ENCODE measurements around the gene LPP.

LPP gene

DNA sequence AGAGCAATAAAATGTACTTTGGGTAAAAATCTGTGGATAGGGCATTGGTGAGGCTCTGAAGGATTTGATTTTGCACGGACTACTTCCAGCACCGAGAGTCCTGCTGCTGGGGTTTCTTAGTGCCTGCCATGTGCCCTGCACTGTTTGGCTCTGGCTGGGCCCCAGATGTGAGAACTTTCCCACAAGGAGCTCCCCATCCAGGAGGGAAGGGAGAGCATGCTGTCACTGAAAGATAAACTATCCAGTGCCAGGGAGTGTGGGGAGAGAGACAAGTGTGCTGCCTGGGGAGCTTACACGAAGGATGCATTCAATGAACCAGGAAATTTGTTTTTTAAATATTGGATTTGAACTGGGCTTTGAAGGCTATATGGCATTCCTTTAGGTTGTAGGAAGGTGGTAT lies 30.2 kb downstream of the LPP start:
- DNase-seq (ENCODE audit: low spot score), result no peak
- no peak overlapping the region for H3K27ac Mint-ChIP-seq
- H3K4me1 Mint-ChIP-seq (ENCODE audit: low read depth), result peaks cover 29% of the 10 kb centered on the region
- no peak overlapping the region for H3K4me3 Mint-ChIP-seq
- no peaks in the 10 kb centered on the region for H3K9me3 Mint-ChIP-seq
- H3K36me3 Mint-ChIP-seq (ENCODE audit: low read depth), result peaks cover 15% of the 10 kb centered on the region
- no peaks in the 10 kb centered on the region for H3K27me3 Mint-ChIP-seq (ENCODE audit: low read depth)

DNA sequence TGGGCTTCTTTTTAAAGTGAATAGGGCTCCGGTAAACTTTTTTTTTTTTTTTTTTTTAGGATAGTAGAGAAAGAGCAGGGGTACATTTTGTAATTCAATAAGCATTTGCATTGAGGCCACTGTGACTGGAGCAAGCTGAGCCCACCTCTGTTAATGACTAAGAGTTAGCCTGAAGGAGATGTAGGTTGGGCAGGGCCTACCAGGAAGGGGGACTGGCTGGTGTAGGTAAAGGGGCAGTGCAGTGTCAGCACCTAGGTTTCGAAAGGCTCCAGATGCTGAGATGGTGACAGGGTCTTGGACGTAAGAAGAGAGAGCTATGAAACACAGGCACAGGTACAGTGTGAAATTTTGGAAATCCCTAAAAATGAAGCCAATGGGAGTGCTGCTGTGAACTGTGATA lies 30.7 kb downstream of the LPP start:
- peaks cover 13% of the 10 kb centered on the region for H3K36me3 Mint-ChIP-seq (ENCODE audit: low read depth)
- no peaks in the 10 kb centered on the region for H3K27me3 Mint-ChIP-seq (ENCODE audit: low read depth)
- H3K27ac Mint-ChIP-seq, result no peak overlapping the region
- H3K9me3 Mint-ChIP-seq, result no peaks in the 10 kb centered on the region
- no peak overlapping the region for H3K4me3 Mint-ChIP-seq
- DNase-seq (ENCODE audit: low spot score), result no peak
- peaks cover 25% of the 10 kb centered on the region for H3K4me1 Mint-ChIP-seq (ENCODE audit: low read depth)

DNA sequence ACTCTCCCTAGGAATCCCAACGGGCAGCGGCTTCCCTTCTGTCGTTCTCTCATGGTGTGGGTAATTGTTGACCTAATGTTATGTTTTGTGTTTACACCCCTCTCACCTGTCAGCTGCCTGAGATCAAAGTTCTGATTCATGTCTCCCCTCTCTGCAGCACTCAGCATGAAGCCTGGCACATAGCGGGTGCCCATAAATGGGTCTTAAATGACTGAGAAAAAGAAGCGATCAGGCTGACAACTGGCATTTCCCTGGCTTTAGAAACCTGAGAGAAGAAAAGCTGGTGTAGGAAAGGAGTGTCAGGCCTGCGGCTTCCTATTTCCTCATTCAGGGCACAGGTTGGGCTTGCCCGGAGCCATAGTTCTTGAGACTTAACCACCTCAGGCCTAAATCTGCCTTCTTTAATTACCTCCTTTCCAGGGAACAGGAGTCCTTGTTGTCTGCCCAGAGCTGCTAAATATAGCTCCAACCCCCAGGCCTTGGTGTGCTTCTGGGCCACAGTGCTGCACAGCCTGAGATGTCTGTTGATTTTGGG lies 31.8 kb downstream of the LPP start:
- H3K4me3 Mint-ChIP-seq, result no peak overlapping the region
- peaks cover 26% of the 10 kb centered on the region for H3K4me1 Mint-ChIP-seq (ENCODE audit: low read depth)
- H3K27me3 Mint-ChIP-seq (ENCODE audit: low read depth), result no peaks in the 10 kb centered on the region
- H3K9me3 Mint-ChIP-seq, result no peaks in the 10 kb centered on the region
- peaks cover 14% of the 10 kb centered on the region for H3K36me3 Mint-ChIP-seq (ENCODE audit: low read depth)
- peak overlapping the region; percentile 3 for H3K27ac Mint-ChIP-seq
- DNase-seq (ENCODE audit: low spot score), result no peak

DNA sequence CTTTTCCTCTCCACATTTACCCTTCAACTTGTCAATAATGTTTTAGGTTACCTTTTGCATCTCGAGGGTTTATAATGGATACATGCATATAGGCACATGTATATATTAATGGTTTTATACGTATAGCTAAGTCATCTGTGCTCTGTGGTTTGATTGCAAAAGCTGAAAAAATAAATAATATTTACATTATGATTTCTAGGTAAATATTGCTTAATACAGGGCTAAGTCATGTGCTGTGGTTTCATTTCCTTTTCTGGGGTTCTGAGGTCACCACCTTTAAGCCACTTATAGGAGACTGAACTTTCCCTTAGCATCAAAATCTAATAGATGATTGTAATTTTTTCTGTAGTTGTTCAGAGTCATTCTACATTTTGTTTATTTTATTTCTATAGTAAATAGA lies 33.1 kb downstream of the LPP start:
- Mint-ChIP-seq H3K4me3 (no peak overlapping the region), H3K4me1 (ENCODE audit: low read depth) (peaks cover 26% of the 10 kb centered on the region), H3K27me3 (ENCODE audit: low read depth) (no peaks in the 10 kb centered on the region), H3K36me3 (ENCODE audit: low read depth) (peaks cover 15% of the 10 kb centered on the region), H3K27ac (no peak overlapping the region), H3K9me3 (no peaks in the 10 kb centered on the region)
- no peak for DNase-seq (ENCODE audit: low spot score)

DNA sequence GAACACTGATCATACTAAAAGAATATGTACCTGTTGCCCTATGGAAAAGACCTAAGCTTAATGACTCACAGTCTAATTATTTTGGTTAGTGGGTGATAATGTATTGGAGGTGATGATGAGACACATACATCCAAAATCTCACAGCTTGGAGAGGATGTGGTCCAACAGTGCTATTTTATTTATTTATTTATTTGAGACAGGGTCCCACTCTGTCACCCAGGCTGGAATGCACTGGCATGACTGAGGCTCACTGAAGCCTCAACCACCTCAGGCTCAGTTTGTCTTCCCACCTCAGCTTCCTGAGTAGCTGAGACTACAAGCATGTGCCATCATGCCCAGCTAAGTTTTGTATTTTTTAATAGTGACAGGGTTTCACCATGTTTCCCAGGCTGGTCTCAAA lies 35.0 kb downstream of the LPP start:
- no peaks in the 10 kb centered on the region for H3K9me3 Mint-ChIP-seq
- H3K27me3 Mint-ChIP-seq (ENCODE audit: low read depth), result no peaks in the 10 kb centered on the region
- DNase-seq (ENCODE audit: low spot score), result no peak
- H3K36me3 Mint-ChIP-seq (ENCODE audit: low read depth), result peaks cover 24% of the 10 kb centered on the region
- H3K27ac Mint-ChIP-seq, result no peak overlapping the region
- H3K4me3 Mint-ChIP-seq, result no peak overlapping the region
- peaks cover 27% of the 10 kb centered on the region for H3K4me1 Mint-ChIP-seq (ENCODE audit: low read depth)

DNA sequence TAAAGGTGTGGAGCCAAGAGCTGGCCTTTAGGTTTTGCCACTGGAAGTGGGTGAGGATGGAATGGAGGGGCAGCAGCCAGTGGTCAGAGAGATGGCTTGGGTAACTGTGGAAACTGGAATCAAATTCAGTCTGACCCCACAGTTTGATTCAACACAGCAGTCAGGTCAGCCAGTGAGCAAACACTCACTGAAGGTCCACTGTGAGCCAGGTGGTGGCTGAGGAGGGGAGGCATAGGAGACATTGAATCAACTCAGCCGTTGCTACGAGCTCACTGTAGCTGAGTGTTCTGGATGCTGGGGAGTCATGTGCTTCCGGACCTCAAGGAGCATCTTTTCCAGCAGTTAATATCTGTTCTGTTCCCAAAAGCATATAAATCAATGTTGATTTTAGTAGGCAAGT lies 37.5 kb downstream of the LPP start:
- Mint-ChIP-seq H3K27me3 (ENCODE audit: low read depth) (no peaks in the 10 kb centered on the region), H3K4me1 (ENCODE audit: low read depth) (peaks cover 24% of the 10 kb centered on the region), H3K9me3 (no peaks in the 10 kb centered on the region), H3K4me3 (no peak overlapping the region), H3K27ac (no peak overlapping the region), H3K36me3 (ENCODE audit: low read depth) (peaks cover 24% of the 10 kb centered on the region)
- DNase-seq (ENCODE audit: low spot score), result no peak

DNA sequence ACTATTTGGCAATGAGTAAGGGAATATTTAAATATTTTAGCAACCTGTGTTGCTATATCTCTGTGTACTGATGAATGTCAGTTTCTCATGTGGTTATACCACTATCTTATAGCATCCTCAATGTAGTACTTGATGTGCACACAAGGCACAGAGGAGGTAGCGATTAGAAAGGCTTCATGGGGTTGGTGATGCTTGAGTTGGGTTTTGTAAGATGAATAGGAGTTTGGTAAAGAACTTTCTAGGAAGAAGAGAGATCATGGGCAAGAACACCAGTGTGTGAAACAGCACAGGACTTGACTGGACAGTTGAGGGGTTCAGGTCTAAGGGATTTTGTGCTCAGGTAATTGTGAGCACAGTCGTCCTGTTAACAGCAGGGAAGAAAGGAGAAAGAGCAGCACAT lies 38.1 kb downstream of the LPP start:
- H3K36me3 Mint-ChIP-seq (ENCODE audit: low read depth), result peaks cover 26% of the 10 kb centered on the region
- no peaks in the 10 kb centered on the region for H3K27me3 Mint-ChIP-seq (ENCODE audit: low read depth)
- no peak overlapping the region for H3K4me3 Mint-ChIP-seq
- no peaks in the 10 kb centered on the region for H3K9me3 Mint-ChIP-seq
- no peak overlapping the region for H3K27ac Mint-ChIP-seq
- no peak for DNase-seq (ENCODE audit: low spot score)
- H3K4me1 Mint-ChIP-seq (ENCODE audit: low read depth), result peaks cover 26% of the 10 kb centered on the region

DNA sequence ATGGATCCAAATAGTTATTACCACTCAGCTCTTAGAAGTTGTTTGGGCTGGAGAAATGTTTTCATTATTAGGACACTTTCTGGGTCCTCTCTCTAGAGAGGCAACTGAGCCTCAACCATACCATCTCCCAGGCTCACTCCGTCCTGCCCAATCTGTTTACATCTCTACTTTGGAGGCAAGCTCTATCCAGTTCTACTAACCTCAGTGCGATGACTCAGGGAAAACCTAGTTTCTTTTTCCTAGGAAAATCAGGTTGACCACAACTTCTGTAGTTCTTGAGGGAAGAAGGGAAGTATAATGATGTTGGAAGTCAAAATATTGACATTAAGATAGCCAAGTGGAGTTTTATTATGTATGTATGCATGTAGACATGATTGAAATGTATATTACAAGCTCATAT lies 40.4 kb downstream of the LPP start:
- DNase-seq (ENCODE audit: low spot score), result no peak
- no peak overlapping the region for H3K4me3 Mint-ChIP-seq
- peaks cover 27% of the 10 kb centered on the region for H3K4me1 Mint-ChIP-seq (ENCODE audit: low read depth)
- H3K9me3 Mint-ChIP-seq, result no peaks in the 10 kb centered on the region
- no peak overlapping the region for H3K27ac Mint-ChIP-seq
- no peaks in the 10 kb centered on the region for H3K27me3 Mint-ChIP-seq (ENCODE audit: low read depth)
- H3K36me3 Mint-ChIP-seq (ENCODE audit: low read depth), result peaks cover 29% of the 10 kb centered on the region

DNA sequence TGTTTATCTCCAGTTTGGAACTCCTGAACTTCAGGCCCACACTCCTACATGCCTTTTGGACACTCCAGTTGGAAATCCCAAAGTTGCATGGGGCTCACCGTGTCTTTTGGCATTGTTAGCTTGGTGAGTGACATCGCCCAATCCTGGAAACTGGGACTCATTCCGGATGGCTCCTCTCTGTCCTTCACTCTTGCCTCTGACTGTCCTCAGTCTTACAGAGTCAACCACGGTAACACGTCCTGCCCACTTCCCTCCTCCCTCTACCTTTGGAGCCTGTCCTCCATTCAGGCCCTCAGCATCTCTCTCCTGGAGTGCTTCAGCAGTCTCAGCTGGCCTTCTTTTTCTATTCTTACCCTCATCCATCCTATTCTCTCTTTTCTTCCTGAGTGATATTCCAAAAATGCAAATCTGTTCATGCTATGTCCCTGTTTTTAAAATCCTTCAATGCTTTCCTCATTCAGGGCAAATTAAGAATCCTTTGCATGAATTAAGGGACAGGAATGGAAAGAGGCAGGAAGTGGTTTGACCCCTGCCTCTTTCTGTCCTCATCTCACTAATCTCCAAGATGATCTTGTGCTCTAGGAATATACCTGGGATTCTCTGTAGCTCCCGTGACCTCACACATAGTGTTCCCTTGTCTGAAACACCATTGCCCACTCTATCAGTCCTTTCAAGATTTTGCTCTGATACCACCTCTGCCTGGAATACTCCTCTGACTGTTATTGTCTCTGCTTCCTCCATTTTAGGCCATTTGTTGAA lies 42.5 kb downstream of the LPP start:
- no peak for DNase-seq (ENCODE audit: low spot score)
- Mint-ChIP-seq H3K9me3 (no peaks in the 10 kb centered on the region), H3K27me3 (ENCODE audit: low read depth) (no peaks in the 10 kb centered on the region), H3K27ac (no peak overlapping the region), H3K4me3 (no peak overlapping the region), H3K4me1 (ENCODE audit: low read depth) (peaks cover 19% of the 10 kb centered on the region), H3K36me3 (ENCODE audit: low read depth) (peaks cover 20% of the 10 kb centered on the region)

DNA sequence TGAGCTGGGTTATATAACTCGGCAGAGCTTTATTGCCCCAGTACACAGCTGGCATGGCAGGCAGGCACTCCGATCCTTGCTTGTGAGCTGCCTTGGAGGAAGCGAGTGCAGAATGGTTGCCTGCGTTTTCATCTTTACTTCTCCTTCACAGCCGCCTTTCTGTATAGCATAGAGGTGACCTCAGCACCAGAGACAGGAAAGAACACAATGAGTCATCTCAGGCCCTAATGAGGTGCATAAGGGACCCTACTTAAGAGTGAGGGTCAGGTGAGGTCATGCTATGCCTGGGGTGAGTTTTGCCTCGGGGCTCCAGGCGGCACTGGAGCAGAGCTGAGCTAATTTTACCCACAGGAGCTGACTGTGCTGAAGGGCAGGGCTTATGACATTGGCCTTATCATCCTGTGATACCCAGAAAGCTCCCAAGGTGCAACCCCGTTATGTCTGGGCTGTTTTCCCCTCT lies 43.5 kb downstream of the LPP start:
- Mint-ChIP-seq H3K9me3 (no peaks in the 10 kb centered on the region), H3K4me1 (ENCODE audit: low read depth) (peaks cover 26% of the 10 kb centered on the region), H3K27ac (no peak overlapping the region), H3K4me3 (no peak overlapping the region), H3K36me3 (ENCODE audit: low read depth) (peaks cover 17% of the 10 kb centered on the region), H3K27me3 (ENCODE audit: low read depth) (no peaks in the 10 kb centered on the region)
- DNase-seq (ENCODE audit: low spot score), result no peak

DNA sequence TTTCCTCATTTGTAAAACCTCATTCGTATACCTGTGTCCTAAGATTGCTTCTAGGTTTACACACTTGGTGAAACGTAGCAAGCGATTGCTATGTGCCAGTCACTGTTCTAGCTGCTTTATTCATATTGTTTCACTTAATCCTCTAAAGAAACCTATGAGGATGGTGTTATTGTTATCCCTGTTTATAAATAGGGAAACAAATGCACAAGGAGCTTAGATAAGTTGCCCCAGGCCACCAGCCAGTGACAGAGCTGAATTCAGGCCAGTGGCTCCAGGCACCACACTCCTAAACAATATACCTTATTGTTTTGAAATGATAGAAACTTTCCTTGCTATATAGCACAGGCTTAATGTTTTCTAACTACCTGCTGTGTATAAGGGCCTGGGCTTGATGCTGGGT lies 44.0 kb downstream of the LPP start:
- Mint-ChIP-seq H3K4me1 (ENCODE audit: low read depth) (peaks cover 30% of the 10 kb centered on the region), H3K36me3 (ENCODE audit: low read depth) (peaks cover 12% of the 10 kb centered on the region), H3K9me3 (no peaks in the 10 kb centered on the region), H3K27me3 (ENCODE audit: low read depth) (no peaks in the 10 kb centered on the region), H3K27ac (no peak overlapping the region), H3K4me3 (no peak overlapping the region)
- DNase-seq (ENCODE audit: low spot score), result no peak

DNA sequence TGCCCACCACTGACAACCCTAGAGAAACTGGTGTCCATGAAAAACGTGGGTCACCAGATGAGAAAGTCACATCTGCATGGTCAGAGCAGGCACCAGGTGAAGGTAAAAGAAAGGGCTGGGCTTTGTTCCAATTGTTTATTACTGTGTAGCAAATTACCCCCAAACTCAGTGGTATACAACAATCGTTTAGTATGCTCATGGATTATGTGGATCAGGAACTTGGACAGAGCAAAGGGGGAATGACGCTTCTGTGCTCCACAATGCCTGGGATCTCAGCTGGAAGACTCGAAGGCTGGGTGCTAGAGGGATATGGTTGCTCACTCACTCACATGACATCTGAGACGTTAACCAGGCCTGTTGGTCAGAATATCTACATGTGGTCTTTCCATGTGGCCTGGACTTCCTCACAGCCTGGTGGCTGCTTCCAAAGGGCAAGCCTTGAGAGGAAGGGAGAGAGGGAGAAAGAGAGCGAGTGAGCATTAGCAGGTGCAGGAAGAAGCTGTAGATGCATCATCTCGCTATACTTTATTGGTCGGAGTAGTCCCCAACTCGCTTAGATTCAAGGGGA lies 44.9 kb downstream of the LPP start:
- H3K27ac Mint-ChIP-seq, result no peak overlapping the region

DNA sequence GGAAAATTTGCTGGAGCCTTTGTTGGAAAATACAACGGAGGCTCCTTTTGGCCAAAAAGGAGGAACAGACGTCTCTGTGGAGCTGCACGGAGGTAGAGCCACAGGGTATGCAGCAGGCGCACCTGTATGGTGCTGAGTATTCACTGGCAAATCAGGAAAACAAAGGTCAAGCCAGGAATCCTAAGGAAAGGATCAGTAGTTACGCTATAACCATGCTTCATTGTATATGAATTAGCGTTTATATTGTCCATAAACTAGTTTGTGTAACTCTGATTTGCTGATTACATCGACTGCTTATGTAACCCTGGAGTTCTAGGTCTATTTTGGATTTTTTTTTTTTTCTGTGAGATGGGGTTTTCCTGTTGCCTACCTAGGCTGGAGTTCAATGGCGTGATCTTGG lies 45.4 kb downstream of the LPP start:
- no peak for DNase-seq (ENCODE audit: low spot score)
- Mint-ChIP-seq H3K4me3 (no peak overlapping the region), H3K4me1 (ENCODE audit: low read depth) (peaks cover 23% of the 10 kb centered on the region), H3K27me3 (ENCODE audit: low read depth) (no peaks in the 10 kb centered on the region), H3K27ac (no peak overlapping the region), H3K9me3 (no peaks in the 10 kb centered on the region), H3K36me3 (ENCODE audit: low read depth) (peaks cover 10% of the 10 kb centered on the region)

More for the DNA sequence above, 44.9 kb downstream of the LPP start:
- DNase-seq (ENCODE audit: low spot score), result no peak
- H3K27me3 Mint-ChIP-seq (ENCODE audit: low read depth), result no peaks in the 10 kb centered on the region
- H3K36me3 Mint-ChIP-seq (ENCODE audit: low read depth), result peaks cover 10% of the 10 kb centered on the region
- H3K4me3 Mint-ChIP-seq, result no peak overlapping the region
- no peaks in the 10 kb centered on the region for H3K9me3 Mint-ChIP-seq
- H3K4me1 Mint-ChIP-seq (ENCODE audit: low read depth), result peaks cover 29% of the 10 kb centered on the region

DNA sequence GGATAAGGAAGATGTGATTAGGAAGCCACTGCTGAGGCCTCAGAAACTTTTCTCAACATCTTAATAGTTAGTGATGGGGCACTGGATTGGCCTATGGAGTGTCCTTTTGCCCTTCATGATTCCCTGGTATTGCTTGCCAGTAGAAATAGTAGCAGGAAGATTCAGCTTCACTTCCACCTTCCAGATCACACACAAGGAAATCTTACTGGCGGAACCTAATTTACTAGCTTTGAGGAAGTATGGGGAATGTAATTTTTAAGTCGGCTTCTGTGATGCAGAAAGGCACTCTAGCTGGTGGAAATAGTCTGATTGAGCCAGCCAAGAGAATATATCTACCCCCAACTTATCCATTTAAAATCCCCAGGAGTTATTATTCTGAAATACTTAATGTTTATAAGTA lies 46.5 kb downstream of the LPP start:
- no peaks in the 10 kb centered on the region for H3K27me3 Mint-ChIP-seq (ENCODE audit: low read depth)
- no peak overlapping the region for H3K4me3 Mint-ChIP-seq
- no peak for DNase-seq (ENCODE audit: low spot score)
- H3K9me3 Mint-ChIP-seq, result no peaks in the 10 kb centered on the region
- H3K4me1 Mint-ChIP-seq (ENCODE audit: low read depth), result peaks cover 23% of the 10 kb centered on the region
- H3K27ac Mint-ChIP-seq, result no peak overlapping the region
- H3K36me3 Mint-ChIP-seq (ENCODE audit: low read depth), result peaks cover 11% of the 10 kb centered on the region
